Posterior vena cava (tissue), 2 donors: ENCODE data around the gene CDH12. TPM values are rescaled to one million over a fixed set of nuclear protein-coding genes. Genes with fewer than 3 reads are reported as not detected.
"Not testable (repeated sequence)": the region's sequence is repeated elsewhere in the genome, so short reads cannot be mapped to it uniquely, and the experiment has no call there.

ENCODE experiments used
- DNase-seq: peaks from one replicate; pipeline ENCODE4 v3.0.0-alpha.2; 2020; ENCODE audit warnings: low spot score
- intact Hi-C, 2 donors: fragments of 100-400 bp; cut with DNase I; formaldehyde crosslinking; loops; one replicate each; pipeline versions ENCODE4 v1.14.1 to v1.14.2; 2022 to 2023
- total RNA-seq, 2 donors: library from RNA; stranded (reverse); fragmentation: NEBNext Ultra II Directional; extraction: Animal tissue kit (Norgen Biotek cat#: 25700); gene quantifications; one replicate each; pipeline ENCODE4 v1.2.1, GENCODE V29; 2021
- donor health status: DM: yes; HTN: yes; CAD: no.
- donor health status: DM: yes; HTN: yes; CAD: no.

The CDH12 gene
- total RNA-seq, 2 donors from 2014 or later, result not detected

DNA sequence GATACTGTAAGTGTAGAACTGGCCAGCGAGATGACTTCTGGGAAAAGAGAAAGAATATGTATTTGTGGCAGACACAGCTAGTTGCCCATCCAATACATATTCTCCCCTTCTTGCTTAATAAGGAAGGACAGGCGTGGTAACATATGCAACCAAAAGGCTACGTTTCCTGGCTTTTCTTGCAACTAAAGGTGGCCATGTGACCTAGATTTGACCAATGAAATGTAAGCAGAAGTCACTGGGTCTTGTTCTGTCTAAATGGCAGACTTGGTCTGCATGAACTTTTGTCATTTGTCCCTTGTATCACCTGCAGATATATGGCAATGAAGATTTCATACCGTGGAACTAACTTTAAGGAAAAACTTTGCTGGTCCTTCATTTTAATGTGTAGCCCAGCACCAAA is 183.8 kb downstream of the CDH12 start:
- intact Hi-C loops, result no loop called here
- no peak for DNase-seq

DNA sequence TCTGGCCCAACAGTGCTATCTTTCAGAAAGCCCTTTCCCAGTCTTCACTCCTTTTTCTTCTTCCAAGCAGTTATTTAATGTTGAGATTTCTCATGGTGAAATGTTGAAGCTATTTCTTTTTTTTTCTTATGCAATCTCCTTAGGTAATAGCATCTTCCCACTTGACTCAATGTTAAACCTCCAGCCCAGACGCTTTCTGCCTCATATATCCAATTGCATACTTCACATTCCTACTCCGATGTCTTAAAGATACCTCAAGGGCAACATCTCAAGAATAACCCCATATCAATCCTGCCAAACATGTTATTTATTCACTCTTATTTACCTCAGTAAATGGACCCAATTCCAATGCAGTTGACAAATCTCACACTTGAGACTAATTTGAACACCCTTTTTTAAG is 187.3 kb downstream of the CDH12 start:
- DNase-seq, result no peak
- intact Hi-C loops, result no loop called here

DNA sequence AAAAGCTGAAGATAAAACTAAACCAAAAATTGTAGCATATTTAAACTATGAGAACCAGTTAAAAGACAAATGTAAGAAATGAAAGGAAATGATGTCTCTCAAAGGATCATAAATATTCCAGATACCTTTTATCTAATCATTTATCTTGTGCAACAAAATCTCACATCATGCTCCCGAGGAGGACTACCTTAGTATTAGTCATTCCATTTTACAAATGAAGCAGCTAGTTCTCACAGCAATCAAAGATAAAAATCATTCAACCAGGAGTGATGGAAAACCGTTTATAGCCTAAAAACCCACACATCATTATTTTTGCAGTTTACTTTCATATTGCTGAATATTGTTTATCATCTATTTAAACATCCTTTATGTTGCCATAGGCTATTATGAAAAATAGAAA is 190.0 kb downstream of the CDH12 start:
- no peak for DNase-seq
- intact Hi-C loops, result no loop called here

DNA sequence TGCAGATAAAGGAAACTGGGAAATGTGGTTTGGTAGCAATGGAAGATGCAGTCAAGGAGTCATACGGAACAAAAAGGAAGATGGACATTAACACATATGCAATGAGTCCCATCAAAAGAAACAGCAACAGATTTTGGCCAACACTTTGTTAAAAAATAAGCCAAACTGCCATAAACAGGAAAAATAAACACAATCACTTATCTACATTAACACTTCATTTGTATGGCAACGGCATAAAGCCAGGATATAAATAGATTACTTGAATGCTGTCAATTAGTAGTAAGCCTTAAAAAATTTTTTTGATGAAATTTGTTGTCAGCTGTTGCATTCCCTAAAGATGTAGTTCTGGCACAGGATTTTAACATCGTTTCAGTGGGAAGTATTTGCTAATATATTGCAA is 190.8 kb downstream of the CDH12 start:
- intact Hi-C loops, result no loop called here
- DNase-seq, result no peak

DNA sequence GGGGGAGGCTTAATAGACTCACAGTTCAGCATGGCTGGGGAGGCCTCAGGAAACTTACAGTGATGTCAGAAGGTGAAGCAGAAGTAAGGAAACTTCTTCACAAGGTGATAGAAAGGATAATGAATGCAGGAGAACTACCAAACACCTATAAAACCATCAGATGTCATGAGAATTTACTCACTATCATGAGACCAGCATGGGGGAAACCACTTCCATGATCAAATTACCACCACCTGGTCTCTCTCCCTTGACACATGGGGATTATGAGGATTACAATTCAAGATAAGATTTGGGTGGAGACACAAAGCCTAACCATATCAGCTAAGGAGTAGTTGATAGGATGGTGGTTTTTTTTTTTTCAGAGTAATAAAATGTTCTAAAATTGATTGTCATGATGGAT is 201.8 kb downstream of the CDH12 start:
- intact Hi-C loops, result no loop called here
- no peak for DNase-seq

DNA sequence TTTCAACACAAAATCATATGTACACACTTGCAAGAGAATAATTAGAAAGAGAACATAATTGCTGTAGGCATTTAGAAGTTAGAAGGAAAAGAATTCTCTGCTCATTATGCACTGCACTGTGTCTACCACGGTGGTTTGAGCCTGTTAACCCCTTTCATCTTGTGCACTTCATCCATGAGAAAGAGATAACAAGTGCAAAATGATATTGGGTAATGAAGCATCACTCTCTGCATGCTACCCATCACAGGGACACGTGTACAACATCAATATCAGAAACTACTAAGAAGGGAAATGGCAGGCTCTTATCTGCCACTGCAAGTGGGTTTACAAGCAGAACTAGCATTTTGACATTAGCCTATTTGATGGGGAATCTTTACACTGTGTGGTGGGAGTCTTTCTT is 202.6 kb downstream of the CDH12 start:
- intact Hi-C loops, result no loop called here
- no peak for DNase-seq

DNA sequence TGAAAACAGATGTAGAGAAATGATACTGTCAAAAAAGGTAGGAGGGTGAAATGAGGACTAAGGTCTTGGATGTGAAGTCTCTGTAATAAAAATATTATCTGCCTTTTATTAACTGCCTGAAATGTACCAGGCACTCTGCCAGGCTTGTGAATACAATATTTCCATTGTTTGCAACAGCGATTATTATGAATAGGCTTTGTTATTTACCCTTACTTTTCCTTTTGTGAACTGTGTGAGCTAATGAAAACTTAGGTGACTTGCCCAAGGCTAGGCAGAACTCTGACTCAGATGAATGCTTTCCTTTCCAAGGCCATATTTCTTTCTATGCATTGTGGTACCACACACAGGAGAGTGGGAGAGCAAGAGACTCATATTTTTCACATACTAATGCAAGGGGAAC is 204.1 kb downstream of the CDH12 start:
- DNase-seq, result no peak
- intact Hi-C loops, result no loop called here

DNA sequence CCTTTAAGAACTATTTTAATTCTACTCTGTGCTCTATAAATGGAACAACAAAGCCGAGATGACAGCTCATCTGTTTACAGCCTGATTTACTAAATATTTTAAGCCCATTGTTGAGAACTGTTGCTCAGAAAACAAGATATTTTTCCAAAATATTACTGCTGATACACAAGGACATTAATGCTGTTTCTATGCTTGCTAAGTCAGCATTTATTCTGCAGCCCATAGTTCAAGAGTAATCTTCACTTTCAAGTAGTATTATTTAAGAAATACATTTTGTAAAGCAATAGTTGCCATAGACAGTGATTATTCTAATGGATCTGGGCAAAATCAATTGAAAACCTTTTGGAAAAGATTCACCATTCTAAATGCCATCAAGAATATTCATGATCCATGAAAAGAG is 208.3 kb downstream of the CDH12 start:
- no peak for DNase-seq
- intact Hi-C loops, result no loop called here

DNA sequence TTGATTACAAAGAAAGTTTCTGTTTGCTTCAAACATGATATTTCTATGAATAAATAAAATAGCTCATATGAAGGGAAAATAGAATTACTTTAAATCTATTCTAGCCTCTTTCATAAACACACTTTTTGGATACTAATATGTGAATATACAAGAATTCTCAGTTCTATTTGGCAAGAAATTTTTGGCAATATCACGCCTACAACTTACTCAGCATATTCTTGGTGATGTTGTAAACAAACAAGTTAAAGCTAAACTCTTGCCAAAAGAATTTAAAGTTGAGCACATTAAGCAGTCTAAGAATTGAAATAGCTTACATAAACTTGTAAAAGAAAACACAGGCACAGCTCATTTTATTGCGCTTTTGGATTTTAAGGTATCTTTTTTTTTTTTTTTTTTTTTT is 209.8 kb downstream of the CDH12 start:
- no peak for DNase-seq
- intact Hi-C loops, result no loop called here

DNA sequence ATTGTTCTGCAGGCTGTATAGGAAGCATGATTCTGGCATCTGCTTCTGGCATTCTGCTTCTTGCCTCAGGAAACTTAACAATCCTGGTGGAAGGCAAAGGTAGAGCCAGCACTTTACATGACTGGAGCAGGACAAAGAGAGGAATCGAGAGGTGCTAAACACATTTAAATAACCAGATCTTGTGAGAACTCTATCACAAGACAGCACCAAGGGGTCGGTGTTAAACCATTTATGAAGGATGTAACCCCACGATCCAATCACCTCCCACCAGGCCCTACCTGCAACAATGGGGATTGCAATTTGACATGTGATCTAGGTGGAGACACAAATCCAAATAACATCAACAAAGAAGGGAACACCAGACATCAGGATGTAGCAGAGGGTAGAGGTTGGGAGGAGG is 221.5 kb downstream of the CDH12 start:
- no peak for DNase-seq
- intact Hi-C loops, result no loop called here

DNA sequence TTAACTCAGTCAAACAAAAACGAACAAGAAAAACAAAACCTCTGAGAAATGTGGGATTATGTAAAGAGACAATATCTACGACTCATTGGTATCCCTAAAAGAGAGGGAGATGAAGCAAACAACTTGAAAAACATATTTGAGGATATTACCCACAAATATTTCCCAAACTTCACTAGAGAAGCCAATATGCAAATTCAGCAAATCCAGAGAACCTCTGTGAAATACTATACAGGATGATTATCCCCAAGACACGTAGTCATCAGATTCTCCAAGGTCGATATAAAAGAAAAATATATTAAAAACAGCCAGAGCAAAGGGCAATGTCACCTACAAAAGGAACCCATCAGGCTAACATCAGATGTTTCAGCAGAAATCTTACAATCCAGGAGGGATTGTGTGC is 226.1 kb downstream of the CDH12 start:
- no peak for DNase-seq
- intact Hi-C loops, result no loop called here

DNA sequence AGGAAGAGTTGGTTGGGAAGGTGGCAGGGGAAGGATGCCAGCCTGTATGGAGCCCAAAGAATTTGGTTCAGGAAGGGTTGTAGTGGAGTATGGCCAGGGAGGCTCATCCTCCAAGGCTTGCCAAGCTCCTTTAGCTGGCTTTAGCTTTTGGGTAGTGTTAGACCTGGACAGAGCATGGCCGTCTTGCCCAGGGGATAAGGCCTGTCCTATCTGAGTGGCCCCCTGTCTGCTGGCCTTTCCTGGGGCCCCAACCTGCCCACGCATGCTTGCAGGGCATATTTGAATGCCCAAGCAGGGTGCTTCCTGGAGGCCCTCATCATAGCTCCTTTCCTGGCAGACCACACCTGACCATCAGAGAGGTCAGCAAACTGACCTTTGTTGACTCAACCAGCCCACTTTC is 227.7 kb downstream of the CDH12 start:
- intact Hi-C loops, result no loop called here
- DNase-seq, result no peak

DNA sequence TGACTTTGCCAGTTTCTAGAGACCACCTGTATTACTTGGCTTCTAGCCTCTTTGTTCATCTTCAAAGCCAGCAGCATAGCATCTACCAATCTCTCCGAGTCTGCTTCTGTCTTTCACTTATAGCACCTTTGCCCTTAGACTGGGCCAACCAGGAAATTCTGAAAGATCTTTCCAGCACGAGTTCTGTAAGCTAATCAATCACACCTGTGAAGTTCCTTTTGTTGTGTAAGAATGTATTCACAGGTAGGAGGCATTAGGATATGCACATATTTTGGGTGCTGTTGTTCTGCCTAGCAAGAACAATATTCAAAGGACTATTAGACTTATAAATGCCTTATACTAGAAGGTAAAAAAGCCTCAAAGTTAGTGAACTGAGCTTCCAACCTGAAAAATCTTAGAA is 232.1 kb downstream of the CDH12 start:
- DNase-seq, result no peak
- intact Hi-C loops, result no loop called here

DNA sequence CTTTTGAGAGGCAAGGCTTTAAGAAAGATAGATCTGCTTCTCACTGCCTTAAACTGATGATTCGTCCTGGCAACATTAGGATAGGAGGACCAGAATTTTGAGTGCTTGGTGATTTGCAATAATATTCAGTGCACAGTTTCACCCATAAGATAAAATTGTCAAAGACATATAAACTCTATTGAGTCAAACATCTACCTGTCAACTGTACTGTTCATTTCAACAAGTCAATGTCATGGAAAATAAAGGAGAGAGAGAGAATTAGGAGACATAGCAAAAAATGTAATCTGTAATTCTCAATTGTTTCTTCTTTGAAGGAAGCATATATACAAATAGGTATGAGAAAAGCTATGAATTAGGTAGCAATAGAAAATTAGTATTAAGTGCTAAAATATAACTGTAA is 237.2 kb downstream of the CDH12 start:
- intact Hi-C loops, result loop anchor here in 1 of 2 donors (1.0 kb wide), 1 partner anchor 7 kb away; no protein-coding TSS in a partner anchor
- no peak for DNase-seq

DNA sequence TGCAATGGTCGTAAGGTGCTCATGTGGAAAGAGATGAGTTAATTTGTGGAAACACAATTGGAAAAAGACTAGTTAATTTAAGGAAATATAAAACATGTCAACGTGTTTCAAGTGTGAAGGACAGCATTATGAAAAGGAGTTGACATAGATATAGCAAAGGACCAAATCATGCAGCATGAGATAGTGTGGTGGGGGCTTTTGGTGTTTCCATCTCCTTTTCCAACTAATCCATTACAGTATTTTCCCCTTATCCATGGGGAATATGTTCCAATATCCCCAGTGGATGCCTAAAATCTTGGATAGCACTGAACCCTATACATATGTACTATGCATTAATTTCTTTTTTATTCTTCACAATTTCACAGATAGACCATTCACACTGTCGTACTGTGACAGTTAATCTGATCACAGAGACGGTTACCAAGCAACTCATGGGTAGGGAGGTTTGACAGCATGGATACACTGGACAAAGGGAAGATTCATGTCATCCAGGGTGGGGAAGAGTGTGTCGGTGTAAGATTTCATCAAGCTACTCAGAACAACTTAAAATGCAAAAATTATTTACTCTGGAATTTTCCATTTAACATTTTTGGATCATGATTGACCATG is 238.6 kb downstream of the CDH12 start:
- intact Hi-C loops, result loop anchor here in 1 of 2 donors (1.0 to 5.0 kb wide), 2 partner anchors 9 to 1363 kb away; no protein-coding TSS in a partner anchor
- no peak for DNase-seq

DNA sequence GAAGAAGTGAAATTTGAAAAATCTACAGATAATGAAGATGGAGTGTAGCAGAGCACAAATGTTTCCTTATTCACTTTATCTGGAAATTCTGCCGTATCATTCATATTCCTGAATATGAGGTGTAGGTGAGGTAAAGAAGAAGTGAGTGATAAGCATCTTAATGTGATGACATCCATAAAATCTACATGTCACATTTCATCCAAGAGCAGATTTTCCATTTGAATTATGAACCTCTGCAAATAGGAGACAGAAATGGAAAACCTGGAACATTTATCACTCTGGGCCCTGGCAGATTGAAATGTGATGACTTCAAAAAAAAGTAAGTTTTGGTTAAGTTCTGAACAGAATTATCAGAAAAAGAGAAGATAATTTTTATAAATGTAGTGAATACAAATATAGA is 240.2 kb downstream of the CDH12 start:
- intact Hi-C loops, result loop anchor here in 1 of 2 donors (5.0 kb wide), 1 partner anchor 1364 kb away; no protein-coding TSS in a partner anchor
- DNase-seq, result no peak

DNA sequence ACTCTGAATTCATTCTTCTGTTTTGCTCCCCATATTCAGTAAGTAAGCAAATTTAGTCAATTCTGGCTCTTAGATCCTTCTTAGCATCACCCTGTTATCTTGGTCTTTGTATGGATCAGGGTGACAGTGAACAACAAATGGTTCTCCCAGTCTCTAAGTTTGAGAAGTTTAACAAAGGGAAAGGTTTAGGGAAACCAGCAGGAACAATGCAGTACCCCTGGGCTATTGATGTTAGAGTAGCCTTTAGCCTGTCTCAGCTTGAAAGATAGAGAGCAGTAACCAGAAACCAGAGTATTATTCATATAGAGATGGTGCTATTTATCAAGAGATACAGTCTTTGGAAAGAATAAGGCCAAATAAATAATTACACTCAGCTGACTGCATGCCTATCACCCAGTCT is 241.8 kb downstream of the CDH12 start:
- DNase-seq, result no peak
- intact Hi-C loops, result loop anchor here in 1 of 2 donors (5.0 kb wide), 1 partner anchor 1366 kb away; no protein-coding TSS in a partner anchor

DNA sequence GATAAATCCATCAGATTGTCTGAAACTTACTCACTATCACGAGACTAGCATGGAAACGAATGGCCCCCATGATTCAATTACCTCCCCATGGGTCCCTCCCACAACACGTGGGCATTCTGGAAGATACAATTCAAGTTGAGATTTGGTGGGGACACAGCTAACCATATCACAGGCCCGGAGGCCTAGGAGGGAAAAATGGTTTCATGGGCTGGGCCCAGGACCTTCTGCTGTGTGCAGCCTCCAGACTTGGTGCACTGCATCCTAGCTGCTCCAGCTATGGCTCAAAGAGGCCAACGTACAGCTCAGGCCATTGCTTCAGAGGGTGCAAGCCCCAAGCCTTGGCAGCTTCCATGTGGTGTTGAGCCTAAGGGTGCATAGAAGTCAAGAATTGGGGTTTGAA is 245.6 kb downstream of the CDH12 start:
- DNase-seq, intact Hi-C loops: not testable (repeated sequence)

DNA sequence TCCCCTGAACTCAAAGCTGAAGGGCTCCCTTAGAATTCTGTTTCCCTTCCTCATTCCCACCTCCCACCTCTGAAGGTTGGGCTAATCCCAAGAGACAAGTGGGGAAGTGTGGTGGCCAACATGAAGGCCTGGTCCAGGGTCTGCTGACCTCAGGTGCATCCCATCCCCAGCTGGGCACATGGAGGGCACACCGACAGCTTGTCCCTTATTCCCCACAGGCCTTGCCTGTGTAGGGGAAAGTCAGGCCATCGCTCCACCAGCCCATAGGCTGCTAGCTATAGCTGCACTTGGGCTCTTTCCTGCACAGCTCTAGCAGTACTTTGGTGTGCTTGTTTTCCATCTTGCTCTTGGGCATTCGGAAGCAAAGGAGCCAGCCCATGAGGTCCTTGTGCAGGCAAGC is 247.7 kb downstream of the CDH12 start:
- intact Hi-C loops, result no loop called here
- no peak for DNase-seq

DNA sequence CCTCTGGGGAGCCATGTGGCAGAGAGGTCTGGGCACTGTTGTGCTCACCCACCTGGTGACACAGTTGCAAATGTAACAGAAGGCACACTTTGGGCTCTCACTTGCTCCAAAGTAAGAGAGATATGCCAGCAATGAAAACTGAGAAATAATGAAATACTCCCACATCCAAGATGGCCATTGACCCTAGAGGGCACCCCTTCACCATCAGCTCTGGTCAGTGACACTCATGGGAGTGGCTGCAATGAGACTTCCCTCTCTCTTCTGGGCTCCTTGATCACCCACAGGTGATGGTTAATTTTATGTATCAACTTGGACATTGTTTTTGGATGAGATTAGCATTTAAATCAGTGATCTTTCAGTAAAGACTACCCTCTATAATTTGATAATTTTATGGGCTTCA is 248.4 kb downstream of the CDH12 start:
- intact Hi-C loops, result no loop called here
- no peak for DNase-seq

DNA sequence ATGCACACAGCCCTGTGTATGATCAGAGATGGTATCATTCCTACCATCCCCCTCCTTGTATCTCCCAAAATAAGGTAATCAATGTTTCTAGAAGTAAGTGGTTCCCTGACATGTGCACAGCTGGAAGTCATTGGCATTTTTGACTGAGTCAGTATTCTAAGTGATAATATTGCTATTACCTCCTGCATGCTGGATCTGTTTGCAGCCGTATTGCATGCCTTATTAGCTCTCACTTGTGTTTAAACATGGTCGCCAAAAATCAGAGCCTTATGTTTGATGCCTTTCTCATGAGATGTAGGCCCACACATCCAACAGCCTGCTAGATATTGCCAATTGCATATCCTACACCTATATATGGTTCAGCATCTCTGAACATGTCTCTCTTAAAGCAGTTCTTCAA is 254.3 kb downstream of the CDH12 start:
- DNase-seq, result no peak

More for the DNA sequence above, 254.3 kb downstream of the CDH12 start:
- intact Hi-C loops, result no loop called here
